DND-41 (cell line): Measurements from ENCODE around the gene IRF2BP1.

Experiments
- ATAC-seq: fragments of 200-7000 bp; cut with Tn5 transposase; 3 replicates; pipeline ENCODE4 v1.9.1; 2021; ENCODE audit warnings: low read depth; ENCODE audit not compliant: insufficient read depth
- DNase-seq: peaks from one replicate; pipeline ENCODE4 v3.0.0-alpha.2; 2020
- H2AFZ ChIP-seq: 2 replicates; pipeline ENCODE4 v1.6.0; 2012; ENCODE audit warnings: low read depth, low read length
- H3K27ac ChIP-seq: 2 replicates; pipeline ENCODE4 v1.5.1; 2012; ENCODE audit warnings: low read length, inconsistent platforms
- H3K27me3 ChIP-seq: fragments of 200-600 bp; sonication (generic); 2 replicates; pipeline ENCODE4 v1.6.0; 2012; ENCODE audit warnings: low read length, mild to moderate bottlenecking, inconsistent platforms; ENCODE audit not compliant: insufficient read depth, poor library complexity
- H3K36me3 ChIP-seq: 2 replicates; pipeline ENCODE4 v1.5.1; 2012; ENCODE audit warnings: low read length, inconsistent platforms; ENCODE audit not compliant: insufficient read depth
- H3K4me1 ChIP-seq: 2 replicates; pipeline ENCODE4 v1.5.1; 2012; ENCODE audit warnings: mild to moderate bottlenecking, low read length; ENCODE audit not compliant: insufficient read depth
- H3K4me2 ChIP-seq: 2 replicates; pipeline ENCODE4 v1.6.0; 2012; ENCODE audit warnings: mild to moderate bottlenecking, moderate library complexity, low read length, inconsistent platforms; ENCODE audit not compliant: insufficient read depth
- H3K4me3 ChIP-seq, 2 experiments: fragments of 200-600 bp in 1 of 2; shearing (Covaris generic) in 1 of 2; 2 replicates each; pipeline ENCODE4 v1.5.1; 2012 to 2016; ENCODE audit warnings: inconsistent platforms in 2 of 2, low read length in 2 of 2, mild to moderate bottlenecking in 2 of 2, low read depth in 1 of 2, moderate library complexity in 1 of 2
- H3K79me2 ChIP-seq: 2 replicates; pipeline ENCODE4 v1.6.0; 2012; ENCODE audit warnings: low read length, inconsistent platforms; ENCODE audit not compliant: insufficient read depth
- H3K9ac ChIP-seq: 2 replicates; pipeline ENCODE4 v1.6.0; 2012; ENCODE audit warnings: low read depth, mild to moderate bottlenecking, inconsistent platforms, low read length, moderate library complexity
- H3K9me3 ChIP-seq: 2 replicates; pipeline ENCODE4 v1.5.1; 2012; ENCODE audit warnings: low read length, moderate library complexity, mild to moderate bottlenecking, inconsistent platforms; ENCODE audit not compliant: insufficient read depth, severe bottlenecking
- H4K20me1 ChIP-seq: 2 replicates; pipeline ENCODE4 v1.6.0; 2012; ENCODE audit warnings: low read length; ENCODE audit not compliant: insufficient read depth
- CTCF ChIP-seq: IDR thresholded peaks from 2 replicates; pipeline ENCODE4 v1.5.1; 2012; ENCODE audit warnings: borderline replicate concordance, low read length, moderate library complexity, mild to moderate bottlenecking; ENCODE audit not compliant: poor library complexity, severe bottlenecking; ENCODE audit errors: extremely low read depth
- EZH2 ChIP-seq: IDR thresholded peaks from 3 replicates; pipeline ENCODE4 v1.6.1; 2012; ENCODE audit warnings: borderline replicate concordance, low read depth, mild to moderate bottlenecking, moderate library complexity, low read length, inconsistent platforms; ENCODE audit not compliant: severe bottlenecking

Gene IRF2BP1

GRCh38 chr19:45906221-45906620 lies 20.3 kb upstream of the IRF2BP1 start:
- ATAC-seq: no peak
- no peak overlapping the region for H2AFZ ChIP-seq

GRCh38 chr19:45905011-45905410 lies 19.1 kb upstream of the IRF2BP1 start:
- H3K4me3 ChIP-seq: no peak overlapping the region

More at GRCh38 chr19:45906221-45906620, 20.3 kb upstream of the IRF2BP1 start:
- no peak overlapping the region for H3K4me2 ChIP-seq
- peaks cover 16% of the 10 kb centered on the region for H3K4me1 ChIP-seq
- peaks cover 10% of the 10 kb centered on the region for H3K79me2 ChIP-seq
- H3K9me3 ChIP-seq: no peaks in the 10 kb centered on the region
- no peak for DNase-seq
- H3K4me3 ChIP-seq: no peak overlapping the region
- no peaks in the 10 kb centered on the region for H4K20me1 ChIP-seq
- no peak overlapping the region for H3K9ac ChIP-seq
- TF ChIP-seq CTCF: no peak
- no peak for TF ChIP-seq EZH2
- H3K36me3 ChIP-seq: peaks cover under 1% of the 10 kb centered on the region; the same call in 1 of the 2 replicates
- no peaks in the 10 kb centered on the region for H3K27me3 ChIP-seq
- no peak overlapping the region for H3K27ac ChIP-seq

GRCh38 chr19:45902651-45903625 lies 17.0 kb upstream of the IRF2BP1 start:
- peak; percentile 90 for ATAC-seq
- H3K4me3 ChIP-seq: peak overlapping the region; percentile 71 to 87; a peak in 3 of 4 replicates
- no peak for TF ChIP-seq CTCF
- TF ChIP-seq EZH2: no peak
- H2AFZ ChIP-seq: peak overlapping the region; percentile 94
- H3K4me2 ChIP-seq: peak overlapping the region; percentile 87
- no peaks in the 10 kb centered on the region for H3K27me3 ChIP-seq
- no peaks in the 10 kb centered on the region for H3K9me3 ChIP-seq
- peaks cover 27% of the 10 kb centered on the region for H3K4me1 ChIP-seq
- peak overlapping the region; percentile 80 for H3K9ac ChIP-seq
- peak overlapping the region; percentile 85 for H3K27ac ChIP-seq
- 0 out of 2 replicates have a peak, but pooled peaks cover 4% of the 10 kb centered on the region for H4K20me1 ChIP-seq
- H3K36me3 ChIP-seq: peaks cover 32% of the 10 kb centered on the region
- H3K79me2 ChIP-seq: peaks cover 25% of the 10 kb centered on the region
- DNase-seq: peak; percentile 99

More at GRCh38 chr19:45905011-45905410, 19.1 kb upstream of the IRF2BP1 start:
- Histone ChIP-seq H3K27ac (no peak overlapping the region), H4K20me1 (0 out of 2 replicates have a peak, but pooled peaks cover under 1% of the 10 kb centered on the region), H3K36me3 (peaks cover 12% of the 10 kb centered on the region), H2AFZ (peak overlapping the region; percentile 40; the same call in 1 of the 2 replicates), H3K4me1 (peaks cover 25% of the 10 kb centered on the region), H3K79me2 (peaks cover 22% of the 10 kb centered on the region), H3K9ac (no peak overlapping the region), H3K4me2 (no peak overlapping the region), H3K9me3 (no peaks in the 10 kb centered on the region), H3K27me3 (no peaks in the 10 kb centered on the region)
- no peak for DNase-seq
- ATAC-seq: no peak
- TF ChIP-seq EZH2: no peak
- TF ChIP-seq CTCF: no peak
